ENCODE measurements around the gene RERGL. TPM values are rescaled to one million over a fixed set of nuclear protein-coding genes. Genes with fewer than 3 reads are reported as not detected.
"Not testable (repeated sequence)": the region's sequence is repeated elsewhere in the genome, so short reads cannot be mapped to it uniquely, and the experiment has no call there.

Gene RERGL
- total RNA-seq, 1 donor from 2014 or later, result 0.97 TPM

DNA sequence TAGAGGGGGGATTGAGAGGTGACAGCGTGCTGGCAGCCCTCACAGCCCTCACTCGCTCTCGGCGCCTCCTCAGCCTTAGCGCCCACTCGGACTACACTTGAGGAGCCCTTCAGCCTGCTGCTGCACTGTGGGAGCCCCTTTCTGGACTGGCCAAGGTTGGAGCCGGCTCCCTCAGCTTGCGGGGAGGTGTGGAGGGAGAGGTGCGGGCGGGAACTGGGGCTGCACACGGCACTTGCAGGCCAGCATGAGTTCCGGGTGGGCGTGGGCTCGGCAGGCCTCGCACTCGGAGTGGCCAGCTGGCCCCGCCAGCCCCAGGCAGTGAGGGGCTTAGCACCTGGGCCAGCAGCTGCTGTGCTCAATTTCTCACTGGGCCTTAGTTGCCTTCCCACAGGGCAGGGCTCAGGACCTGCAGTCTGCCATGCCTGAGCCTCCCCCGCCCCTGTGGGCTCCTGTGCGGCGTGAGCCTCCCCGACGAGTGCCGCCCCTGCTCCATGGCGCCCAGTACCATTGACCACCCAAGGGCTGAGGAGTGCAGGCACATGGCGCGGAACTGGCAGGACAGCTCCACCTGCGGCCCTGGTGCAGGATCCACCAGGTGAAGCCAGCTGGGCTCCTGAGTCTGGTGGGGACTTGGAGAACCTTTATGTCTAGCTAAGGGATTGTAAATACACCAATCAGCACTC, 49.8 kb downstream of the RERGL start:
- intact Hi-C loops (cut with DNase I); DNase-seq (ENCODE audit: low spot score): not testable (repeated sequence)

Other genes with a start within 250 kb of the RERGL start
- gene PIK3C2G, start 171.3 kb upstream of the RERGL start, total RNA-seq, result not detected